Smooth muscle cell (in vitro differentiated cells): Measurements from ENCODE around the gene TNFSF13B. TPM values are rescaled to one million over a fixed set of nuclear protein-coding genes. Genes with fewer than 3 reads are reported as not detected.

Experiments used
- DNase-seq: peaks from one replicate; lab custom pipeline; 2025; ENCODE audit not compliant: unreplicated experiment; lab: John Stamatoyannopoulos, UW
- H2AFZ ChIP-seq: fragments of 200-600 bp; sonication (generic); 2 replicates; pipeline ENCODE4 v1.6.0; 2016; ENCODE audit warnings: antibody characterized with exemption, low read depth, mild to moderate bottlenecking
- H3F3A ChIP-seq: fragments of 200-600 bp; sonication (generic); 2 replicates; pipeline ENCODE4 v1.6.0; 2017; ENCODE audit warnings: antibody characterized with exemption, low read depth
- H3K27ac ChIP-seq: fragments of 200-600 bp; sonication (generic); 2 replicates; pipeline ENCODE4 v1.5.1; 2016; ENCODE audit warnings: low read depth, mild to moderate bottlenecking
- H3K27me3 ChIP-seq: fragments of 200-600 bp; sonication (generic); 2 replicates; pipeline ENCODE4 v1.6.1; 2016; ENCODE audit warnings: low read depth, mild to moderate bottlenecking
- H3K36me3 ChIP-seq: fragments of 200-600 bp; sonication (generic); 2 replicates; pipeline ENCODE4 v1.5.1; 2016; ENCODE audit warnings: low read depth
- H3K4me1 ChIP-seq: fragments of 200-600 bp; sonication (generic); 2 replicates; pipeline ENCODE4 v1.5.1; 2016; ENCODE audit warnings: low read depth
- H3K4me2 ChIP-seq: fragments of 200-600 bp; sonication (generic); 2 replicates; pipeline ENCODE4 v1.6.0; 2016; ENCODE audit warnings: mild to moderate bottlenecking
- H3K4me3 ChIP-seq: fragments of 200-600 bp; sonication (generic); 2 replicates; pipeline ENCODE4 v1.5.1; 2016; ENCODE audit warnings: mild to moderate bottlenecking
- H3K79me2 ChIP-seq: fragments of 200-600 bp; sonication (generic); 2 replicates; pipeline ENCODE4 v1.6.0; 2016; ENCODE audit warnings: low read depth, mild to moderate bottlenecking
- H3K9ac ChIP-seq: fragments of 200-600 bp; sonication (generic); 2 replicates; pipeline ENCODE4 v1.6.0; 2016; ENCODE audit warnings: low read depth
- H3K9me3 ChIP-seq: fragments of 200-600 bp; sonication (generic); replicated peaks from 2 replicates; pipeline ENCODE4 v1.5.1; 2016; ENCODE audit warnings: low read depth
- H4K20me1 ChIP-seq: fragments of 200-600 bp; sonication (generic); 2 replicates; pipeline ENCODE4 v1.6.0; 2016; ENCODE audit warnings: low read depth
- WGBS: methylation state at CpG from one replicate; pipeline ENCODE4 v1.1.7; 2016; ENCODE audit warnings: low lambda C conversion rate; 5-methylcytosine and 5-hydroxymethylcytosine counted together
- polyA plus RNA-seq: library from polyadenylated mRNA; unstranded; fragments of >200 nt; fragmentation: Nextera tagmentation; extraction: Ambion mirVana; gene quantifications from 2 replicates; pipeline ENCODE4 v1.2.1, GENCODE V29; 2016
- total RNA-seq: library from RNA; depleted of rRNA; stranded (reverse); fragments of >200 nt; gene quantifications from 2 replicates; pipeline ENCODE4 v1.2.3, GENCODE V29; 2014
- TF ChIP-seq, protein P1 (sequence below): fragments of 200-600 bp; sonication (generic); IDR thresholded peaks from 2 replicates; pipeline ENCODE4 v1.5.1; 2017; ENCODE audit warnings: borderline replicate concordance, mild to moderate bottlenecking, antibody characterized with exemption; ENCODE audit not compliant: insufficient read depth, poor library complexity, severe bottlenecking

TNFSF13B gene
- total and polyA plus RNA-seq, 2 experiments from 2014 or later = 0.58 to 1.1 TPM

DNA sequence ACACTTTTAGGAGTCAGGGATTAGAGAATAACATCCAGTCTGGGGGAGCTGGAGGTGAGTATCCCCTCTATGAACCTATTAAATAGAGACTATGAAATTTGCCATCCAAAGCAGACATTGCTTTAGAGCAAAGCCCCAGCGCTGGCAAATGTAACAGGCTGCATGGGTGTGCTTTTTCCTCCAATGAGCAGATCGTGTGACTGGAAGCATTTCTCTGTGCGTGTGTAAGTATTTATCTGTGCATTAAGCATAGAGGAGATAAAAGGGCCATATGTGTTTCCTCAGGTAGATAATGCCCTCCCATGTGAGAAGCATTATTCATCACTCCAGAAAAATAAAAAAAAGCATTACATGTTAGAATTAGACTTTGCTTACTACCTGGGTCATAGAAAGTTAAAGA, 924 bp downstream of the TNFSF13B start:
- TF ChIP-seq, protein P1, sequence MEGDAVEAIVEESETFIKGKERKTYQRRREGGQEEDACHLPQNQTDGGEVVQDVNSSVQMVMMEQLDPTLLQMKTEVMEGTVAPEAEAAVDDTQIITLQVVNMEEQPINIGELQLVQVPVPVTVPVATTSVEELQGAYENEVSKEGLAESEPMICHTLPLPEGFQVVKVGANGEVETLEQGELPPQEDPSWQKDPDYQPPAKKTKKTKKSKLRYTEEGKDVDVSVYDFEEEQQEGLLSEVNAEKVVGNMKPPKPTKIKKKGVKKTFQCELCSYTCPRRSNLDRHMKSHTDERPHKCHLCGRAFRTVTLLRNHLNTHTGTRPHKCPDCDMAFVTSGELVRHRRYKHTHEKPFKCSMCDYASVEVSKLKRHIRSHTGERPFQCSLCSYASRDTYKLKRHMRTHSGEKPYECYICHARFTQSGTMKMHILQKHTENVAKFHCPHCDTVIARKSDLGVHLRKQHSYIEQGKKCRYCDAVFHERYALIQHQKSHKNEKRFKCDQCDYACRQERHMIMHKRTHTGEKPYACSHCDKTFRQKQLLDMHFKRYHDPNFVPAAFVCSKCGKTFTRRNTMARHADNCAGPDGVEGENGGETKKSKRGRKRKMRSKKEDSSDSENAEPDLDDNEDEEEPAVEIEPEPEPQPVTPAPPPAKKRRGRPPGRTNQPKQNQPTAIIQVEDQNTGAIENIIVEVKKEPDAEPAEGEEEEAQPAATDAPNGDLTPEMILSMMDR = no peak
- Histone ChIP-seq H3K36me3 (no peaks in the 10 kb centered on the region), H2AFZ (no peak overlapping the region), H3K79me2 (no peaks in the 10 kb centered on the region), H3K27ac (no peak overlapping the region), H3K4me1 (no peaks in the 10 kb centered on the region), H3K9me3 (no peaks in the 10 kb centered on the region), H3K27me3 (no peaks in the 10 kb centered on the region), H3K4me3 (no peak overlapping the region), H3F3A (no peaks in the 10 kb centered on the region), H3K4me2 (peak overlapping the region; percentile 65), H4K20me1 (no peaks in the 10 kb centered on the region), H3K9ac (no peak overlapping the region)
- DNase-seq = no peak
- WGBS = 69% methylated on average over 3 of the region's 3 CpGs

DNA sequence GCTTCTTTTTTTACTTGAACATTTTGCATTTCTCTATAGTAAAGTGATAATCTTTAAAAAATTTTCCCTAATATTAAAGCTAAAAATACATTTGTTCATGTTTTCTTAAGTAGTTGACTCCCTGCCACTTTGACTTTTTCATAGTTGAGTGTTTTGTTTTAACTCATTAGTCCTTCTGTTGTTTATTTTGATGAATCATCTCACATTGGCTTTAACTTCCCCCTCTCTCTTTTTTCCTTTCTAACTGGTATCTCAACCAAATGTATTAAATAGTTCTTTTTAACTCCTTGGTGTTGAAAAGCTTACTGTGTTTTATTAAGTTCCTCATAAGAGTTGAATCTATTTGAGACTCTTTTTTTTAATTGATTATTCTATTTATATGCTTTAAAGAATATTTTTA, 2.8 kb downstream of the TNFSF13B start:
- TF ChIP-seq, protein P1 = no peak
- no peaks in the 10 kb centered on the region for H3K79me2 ChIP-seq
- DNase-seq = no peak

DNA sequence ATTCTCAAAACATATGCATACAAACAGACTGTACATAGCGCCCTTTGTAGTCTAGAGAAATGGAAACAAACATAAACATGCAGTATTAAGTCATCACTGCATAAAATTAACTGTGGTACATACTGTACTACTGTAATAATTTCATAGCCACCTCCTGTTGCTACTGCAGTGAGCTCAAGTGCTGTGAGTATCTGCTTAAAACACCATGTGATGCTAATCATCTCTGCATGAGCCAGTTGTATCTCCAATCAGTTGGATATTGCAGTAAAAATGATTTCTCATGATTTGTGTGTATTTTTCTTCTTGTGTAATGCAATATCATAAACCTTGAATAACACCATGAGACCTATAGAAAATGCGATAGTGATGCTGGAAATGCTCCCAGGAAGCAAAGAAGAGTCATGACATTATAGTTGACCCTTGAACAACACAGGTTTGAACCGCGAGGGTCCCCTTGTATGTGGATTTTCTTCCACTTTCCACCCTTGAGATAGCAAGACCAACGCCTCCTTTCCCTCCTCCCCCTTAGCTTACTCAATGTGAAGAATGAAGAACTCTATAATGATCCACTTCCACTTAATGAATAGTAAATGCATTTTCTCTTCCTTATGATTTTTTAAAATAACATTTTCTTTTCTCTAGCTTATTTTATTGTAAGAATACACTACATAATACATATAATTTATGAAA, 4.1 kb downstream of the TNFSF13B start:
- Histone ChIP-seq H3K27me3 (no peaks in the 10 kb centered on the region), H3K9ac (no peak overlapping the region), H3K4me1 (no peaks in the 10 kb centered on the region), H3K4me2 (no peak overlapping the region), H3K4me3 (no peak overlapping the region), H2AFZ (no peak overlapping the region), H3K9me3 (no peaks in the 10 kb centered on the region), H3K27ac (no peak overlapping the region), H3K36me3 (no peaks in the 10 kb centered on the region), H3K79me2 (no peaks in the 10 kb centered on the region), H4K20me1 (no peaks in the 10 kb centered on the region), H3F3A (no peaks in the 10 kb centered on the region)
- DNase-seq = no peak
- WGBS = 92% methylated on average over 5 of the region's 5 CpGs
- TF ChIP-seq, protein P1 = no peak

More for the DNA sequence above, 2.8 kb downstream of the TNFSF13B start:
- no peak overlapping the region for H2AFZ ChIP-seq
- no peak overlapping the region for H3K27ac ChIP-seq
- no peaks in the 10 kb centered on the region for H3K9me3 ChIP-seq
- H3K36me3 ChIP-seq = no peaks in the 10 kb centered on the region
- no peaks in the 10 kb centered on the region for H4K20me1 ChIP-seq
- no peaks in the 10 kb centered on the region for H3K27me3 ChIP-seq
- H3F3A ChIP-seq = no peaks in the 10 kb centered on the region
- H3K4me1 ChIP-seq = no peaks in the 10 kb centered on the region
- no peak overlapping the region for H3K9ac ChIP-seq
- no peak overlapping the region for H3K4me3 ChIP-seq
- H3K4me2 ChIP-seq = no peak overlapping the region

DNA sequence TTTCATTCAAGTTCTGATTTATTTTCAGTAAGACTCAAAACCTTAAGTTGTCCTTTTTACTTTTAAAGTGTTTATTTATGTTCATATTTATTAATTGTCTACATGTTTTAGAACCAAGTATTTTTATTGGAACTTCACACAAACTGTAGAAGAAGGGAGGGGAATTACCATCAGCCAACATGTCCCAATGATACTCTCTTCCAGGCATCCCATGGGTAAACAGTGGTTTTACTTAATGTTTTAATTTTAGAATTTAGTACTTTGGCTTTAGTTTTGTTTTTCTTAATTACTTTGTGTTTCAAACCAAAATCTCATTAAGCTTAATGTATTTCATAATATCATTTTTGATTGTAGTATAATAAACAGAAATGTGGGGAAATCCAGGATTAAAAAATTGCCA, 5.2 kb downstream of the TNFSF13B start:
- H2AFZ ChIP-seq = no peak overlapping the region
- no peaks in the 10 kb centered on the region for H3K9me3 ChIP-seq
- H4K20me1 ChIP-seq = no peaks in the 10 kb centered on the region
- H3K27ac ChIP-seq = no peak overlapping the region
- no peaks in the 10 kb centered on the region for H3K36me3 ChIP-seq
- no peak overlapping the region for H3K4me3 ChIP-seq
- TF ChIP-seq, protein P1 = no peak
- H3K4me1 ChIP-seq = no peaks in the 10 kb centered on the region
- no peak for DNase-seq
- H3K27me3 ChIP-seq = no peaks in the 10 kb centered on the region
- no peaks in the 10 kb centered on the region for H3F3A ChIP-seq
- no peaks in the 10 kb centered on the region for H3K79me2 ChIP-seq
- no peak overlapping the region for H3K9ac ChIP-seq
- H3K4me2 ChIP-seq = no peak overlapping the region
